Measurements from ENCODE around the gene CSNK1A1.

CSNK1A1 gene

DNA sequence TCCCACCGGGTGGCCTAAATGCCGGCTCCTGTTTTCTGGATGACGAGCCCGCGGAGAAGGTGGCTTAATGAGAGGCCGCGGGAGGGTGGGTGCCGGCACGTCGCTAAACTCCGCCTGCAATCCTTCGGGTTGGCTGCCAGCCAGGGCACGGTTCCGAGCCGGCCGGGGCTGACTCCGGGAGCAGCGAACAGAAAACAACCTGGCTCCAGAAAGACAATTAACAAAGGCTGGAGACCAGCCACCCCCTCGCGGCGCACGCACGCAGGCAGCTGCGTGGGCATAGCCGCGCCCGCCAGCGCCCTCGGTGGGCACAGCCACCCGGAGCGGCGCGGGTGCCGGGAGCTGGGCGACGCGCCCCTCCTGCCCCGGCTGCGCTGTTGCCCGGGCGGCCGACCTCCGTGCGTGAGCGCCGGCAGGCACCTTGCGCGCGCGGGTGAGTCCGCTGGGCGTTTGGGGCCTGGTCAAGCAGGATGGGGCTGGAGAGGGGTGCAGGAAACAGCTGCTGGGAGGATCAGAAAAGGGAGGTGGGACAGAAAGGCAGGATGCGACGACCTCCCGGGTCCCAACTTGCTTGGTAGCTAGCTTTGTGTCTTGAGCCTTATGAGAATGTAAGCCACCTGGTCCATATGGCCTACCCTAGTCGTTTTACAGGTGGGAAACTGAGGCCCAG, 30.1 kb upstream of the CSNK1A1 start, which contains the start of gene ARHGEF37:
Gene ARHGEF37, plus strand, starts transcription at position 307 of the 670 bp plus-strand sequence. CDS start 16,272 bp downstream, outside the sequence.
- TF ChIP-seq GATA3 (IDR thresholded peaks at IDR 0.05; ENCODE audit: low read depth, low read length): no peak
- TF ChIP-seq GATA2 (IDR thresholded peaks at IDR 0.05; ENCODE audit: low read depth, low read length): no peak

DNA sequence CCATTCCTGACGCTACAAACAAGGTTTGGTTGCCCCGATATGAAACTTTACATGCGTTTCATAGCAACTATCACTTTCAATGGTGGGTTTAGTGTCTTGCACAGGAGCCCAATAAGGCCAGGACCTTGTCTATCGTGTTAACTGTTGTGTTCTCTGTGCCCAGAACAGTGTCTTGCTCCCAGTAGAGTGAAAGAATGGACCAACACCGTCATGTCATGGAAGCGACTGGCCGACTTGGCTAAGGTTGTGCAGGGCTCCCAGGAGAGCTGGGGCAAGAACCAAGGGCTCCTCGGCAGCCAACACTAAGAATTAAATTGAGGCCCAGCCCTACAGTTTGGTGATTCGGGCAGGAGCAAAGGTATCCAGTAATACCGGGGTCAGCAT, 29.6 kb upstream of the CSNK1A1 start:
- no peak for TF ChIP-seq GATA2 (IDR thresholded peaks at IDR 0.05; ENCODE audit: low read depth, low read length)
- no peak for TF ChIP-seq GATA3 (IDR thresholded peaks at IDR 0.05; ENCODE audit: low read depth, low read length)

DNA sequence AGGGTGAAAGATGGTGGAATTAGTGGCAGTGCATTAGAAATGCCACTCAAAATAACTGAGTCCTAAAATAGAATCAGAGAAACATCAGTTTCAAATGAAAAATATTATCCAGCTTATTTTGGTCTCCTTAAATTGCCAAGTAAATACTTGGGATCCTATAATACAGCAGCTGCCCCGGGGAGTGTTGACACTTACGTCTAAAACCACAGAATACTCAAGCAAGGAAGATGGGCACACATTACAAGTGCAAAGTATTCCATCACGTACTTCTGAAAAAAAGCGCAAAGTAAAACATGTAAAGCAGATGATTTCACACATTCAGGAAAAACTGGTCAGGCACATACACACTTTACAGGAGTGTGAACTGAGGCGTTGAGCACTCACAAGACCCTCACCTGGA, 27.7 kb upstream of the CSNK1A1 start:
- TF ChIP-seq GATA3 (IDR thresholded peaks at IDR 0.05; ENCODE audit: low read depth, low read length): no peak

DNA sequence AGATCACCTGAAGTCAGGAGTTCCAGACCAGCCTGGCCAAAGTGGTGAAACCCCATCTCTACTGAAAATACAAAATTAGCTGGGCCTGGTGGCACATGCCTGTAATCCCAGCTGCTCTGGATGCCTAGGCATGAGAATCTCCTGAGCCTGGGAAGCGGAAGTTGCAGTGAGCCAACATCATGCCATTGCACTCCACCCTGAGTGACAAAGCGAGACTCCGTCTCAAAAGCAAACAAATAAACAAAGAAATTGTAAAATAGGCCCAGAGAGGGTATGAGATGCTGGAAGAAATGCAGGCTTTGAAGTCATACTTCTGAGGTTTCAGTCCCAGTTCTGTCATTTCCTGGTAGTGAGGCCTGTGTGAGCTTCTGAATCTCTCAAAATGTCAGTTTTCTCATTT, 24.8 kb upstream of the CSNK1A1 start:
- no peak for TF ChIP-seq GATA3 (IDR thresholded peaks at IDR 0.05; ENCODE audit: low read depth, low read length)

DNA sequence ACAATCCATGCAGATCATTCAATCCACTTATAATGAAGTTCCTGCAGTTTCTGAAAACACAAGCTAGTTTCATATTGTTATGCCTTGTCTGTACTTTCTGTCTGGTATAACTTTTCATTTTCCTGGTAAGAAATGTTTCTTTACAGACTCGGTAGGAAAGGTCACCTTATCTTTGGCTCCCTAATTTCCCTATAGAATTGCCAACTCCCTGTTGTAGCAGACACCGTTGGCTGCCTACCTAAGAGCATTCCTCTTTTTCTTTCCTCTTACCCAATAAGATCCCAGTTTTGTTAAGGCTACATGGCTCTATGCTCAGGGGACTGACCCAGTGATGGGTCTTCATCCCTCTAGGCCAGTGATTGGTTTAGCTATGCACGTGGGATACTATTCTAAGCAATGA, 23.9 kb upstream of the CSNK1A1 start:
- TF ChIP-seq GATA2 (IDR thresholded peaks at IDR 0.05; ENCODE audit: low read depth, low read length): no peak
- TF ChIP-seq GATA3 (IDR thresholded peaks at IDR 0.05; ENCODE audit: low read depth, low read length): no peak

DNA sequence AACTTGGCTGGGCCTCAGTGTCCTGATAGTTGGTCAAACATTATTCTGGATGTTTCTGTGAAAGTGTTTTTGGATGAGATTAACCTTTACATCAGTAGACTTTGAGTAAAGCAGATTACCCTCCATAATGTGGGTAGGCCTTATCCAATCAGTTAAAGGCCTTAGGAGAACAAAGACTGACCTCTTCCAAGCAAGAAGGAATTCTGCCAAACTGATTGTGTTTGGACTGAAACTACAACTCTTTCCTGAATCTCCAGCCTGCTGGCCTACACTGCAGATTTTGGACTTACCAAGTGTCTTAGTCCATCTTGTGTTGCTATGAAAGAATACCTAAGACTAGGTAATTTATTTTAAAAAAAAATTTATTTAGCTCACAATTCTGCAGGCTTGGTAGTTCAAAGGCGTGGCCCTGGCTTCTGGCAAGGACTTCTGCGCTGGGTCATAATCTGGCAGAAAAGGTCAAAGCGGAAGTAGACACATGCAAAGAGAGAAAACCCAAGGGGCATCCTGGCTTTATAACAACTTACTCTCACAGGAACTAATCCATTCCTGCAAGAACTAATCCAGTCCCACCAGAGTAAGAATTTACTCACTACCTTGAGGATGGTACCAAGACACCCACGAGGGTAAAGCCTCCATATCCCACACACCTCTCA, 21.5 kb upstream of the CSNK1A1 start:
- TF ChIP-seq GATA3 (IDR thresholded peaks at IDR 0.05; ENCODE audit: low read depth, low read length) (no peak), GATA2 (IDR thresholded peaks at IDR 0.05; ENCODE audit: low read depth, low read length) (no peak)

DNA sequence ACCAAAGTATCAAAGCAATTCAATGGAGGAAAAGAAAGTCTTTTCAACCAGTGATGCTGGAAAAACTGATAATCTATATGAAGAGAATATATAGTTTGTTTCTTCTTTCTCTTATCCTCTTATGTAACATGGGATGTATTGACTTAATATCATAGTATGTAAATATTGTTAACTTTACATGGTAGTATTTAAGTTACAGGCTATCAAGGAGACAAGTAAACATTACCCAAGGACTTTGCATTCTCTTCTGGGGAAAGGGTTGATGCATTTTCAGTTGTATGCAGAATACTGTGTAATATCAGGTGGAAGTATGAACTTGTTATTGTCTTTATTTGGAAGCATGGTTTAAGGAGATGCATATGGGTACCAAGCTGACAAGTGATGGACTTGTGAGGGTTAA, 20.9 kb upstream of the CSNK1A1 start:
- TF ChIP-seq GATA3 (IDR thresholded peaks at IDR 0.05; ENCODE audit: low read depth, low read length): no peak
- no peak for TF ChIP-seq GATA2 (IDR thresholded peaks at IDR 0.05; ENCODE audit: low read depth, low read length)

DNA sequence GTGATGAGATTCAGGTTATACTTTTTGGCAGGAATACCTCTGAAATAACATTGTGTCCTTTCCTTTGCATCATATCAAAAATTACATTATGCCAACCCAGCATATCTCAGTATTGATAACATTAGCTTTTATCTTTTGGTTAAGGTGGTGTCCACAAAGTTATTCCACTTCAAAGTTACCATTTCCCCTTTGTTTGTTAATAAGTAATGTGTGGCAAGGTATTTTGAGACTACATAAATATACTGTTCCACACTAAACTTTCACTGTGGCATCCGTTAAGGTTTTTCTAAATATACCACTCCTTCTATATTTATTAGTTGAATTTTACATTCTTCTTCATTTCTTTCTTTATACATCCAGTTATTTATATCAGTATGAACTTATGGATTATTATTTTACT, 16.0 kb upstream of the CSNK1A1 start:
- TF ChIP-seq GATA3 (IDR thresholded peaks at IDR 0.05; ENCODE audit: low read depth, low read length) (no peak), GATA2 (IDR thresholded peaks at IDR 0.05; ENCODE audit: low read depth, low read length) (no peak)

DNA sequence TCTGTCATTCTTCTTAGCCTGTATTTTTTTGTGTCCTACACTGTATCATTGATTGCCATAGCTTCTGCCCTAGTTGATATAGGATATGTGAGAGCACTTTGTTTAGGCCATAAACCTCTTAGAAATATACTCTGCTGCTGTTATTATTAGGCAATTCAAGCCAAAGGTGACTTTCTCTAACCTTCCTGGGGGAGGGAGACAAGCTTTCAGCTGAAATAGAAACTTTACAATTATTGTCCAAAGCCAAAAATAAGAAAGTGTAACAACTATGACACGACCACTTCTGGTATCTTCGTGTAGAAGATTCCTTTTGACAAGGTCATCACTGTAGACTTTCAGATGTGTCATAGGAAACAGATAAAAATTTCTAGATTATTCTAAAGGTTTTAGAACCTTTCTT, 12.2 kb upstream of the CSNK1A1 start:
- TF ChIP-seq GATA2 (IDR thresholded peaks at IDR 0.05; ENCODE audit: low read depth, low read length) (no peak), GATA3 (IDR thresholded peaks at IDR 0.05; ENCODE audit: low read depth, low read length) (no peak)

DNA sequence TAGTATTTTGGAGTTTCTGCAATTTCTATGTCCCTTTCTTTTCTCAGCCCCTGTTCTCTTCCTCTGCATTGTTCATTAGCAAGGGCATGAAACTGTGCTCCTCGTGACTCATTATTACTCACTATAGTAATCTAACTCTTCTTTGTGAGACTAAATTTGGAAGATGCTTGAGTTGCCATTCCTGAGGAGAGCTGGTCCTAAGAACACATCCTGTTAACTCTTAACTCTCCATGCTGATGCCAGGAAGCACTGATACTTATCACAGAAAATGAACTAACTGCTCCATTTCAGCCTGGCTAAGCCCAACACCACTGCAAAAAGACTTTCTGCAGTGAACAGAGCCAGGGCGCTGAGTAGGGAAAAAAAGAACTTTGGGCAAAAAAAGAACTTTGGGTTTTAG, 10.6 kb upstream of the CSNK1A1 start:
- TF ChIP-seq GATA2 (IDR thresholded peaks at IDR 0.05; ENCODE audit: low read depth, low read length) (peak; percentile 60), GATA3 (IDR thresholded peaks at IDR 0.05; ENCODE audit: low read depth, low read length) (no peak; the same call in 1 of the 2 replicates)

DNA sequence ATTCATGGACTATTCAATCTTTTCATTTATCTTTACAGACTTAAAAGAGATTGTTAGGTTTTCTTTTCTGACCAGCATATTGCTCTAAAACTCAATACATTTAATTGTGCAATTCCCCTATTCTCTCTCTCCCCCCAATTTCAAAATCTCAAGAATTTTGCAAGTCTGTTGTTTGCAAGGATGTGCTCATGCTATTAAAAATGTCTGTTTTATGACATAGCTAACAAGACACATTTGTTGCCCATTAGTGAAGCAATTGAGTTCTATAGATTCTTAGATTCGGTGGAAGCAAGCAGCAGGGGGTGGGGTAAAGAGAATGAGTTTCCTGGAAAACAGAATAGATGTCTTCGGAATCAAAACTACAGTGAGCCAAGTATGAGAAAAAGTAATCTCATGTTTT, 8.5 kb upstream of the CSNK1A1 start:
- TF ChIP-seq GATA2 (IDR thresholded peaks at IDR 0.05; ENCODE audit: low read depth, low read length): no peak
- no peak for TF ChIP-seq GATA3 (IDR thresholded peaks at IDR 0.05; ENCODE audit: low read depth, low read length)

DNA sequence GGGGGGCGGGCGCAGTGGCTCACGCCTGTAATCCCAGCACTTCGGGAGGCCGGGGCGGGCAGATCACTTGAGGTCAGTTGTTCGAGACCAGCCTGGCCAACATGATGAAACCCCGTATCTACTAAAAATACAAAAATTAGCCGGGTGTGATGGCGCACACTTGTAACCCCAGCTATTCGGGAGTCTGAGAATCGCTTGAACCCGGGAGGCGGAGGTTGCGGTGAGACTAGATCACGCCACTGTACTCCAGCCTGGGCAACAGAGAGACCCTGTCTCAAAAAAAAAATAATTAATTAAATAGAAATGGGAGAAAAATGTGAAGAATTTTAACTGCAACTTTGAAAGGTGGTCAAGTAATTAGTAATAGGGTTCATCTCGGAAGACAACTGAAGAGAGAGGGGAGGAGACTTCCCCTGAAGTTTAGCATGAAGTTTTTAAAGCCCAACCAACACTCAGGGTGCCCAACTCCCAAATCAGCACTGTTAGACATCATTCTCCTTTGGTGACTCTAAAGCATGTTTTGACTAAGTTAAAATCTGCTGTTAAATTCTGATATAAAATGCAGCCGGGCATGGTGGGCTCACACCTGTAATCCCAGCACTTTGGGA, 1.4 kb upstream of the CSNK1A1 start:
- TF ChIP-seq GATA3 (IDR thresholded peaks at IDR 0.05; ENCODE audit: low read depth, low read length): no peak
- TF ChIP-seq GATA2 (IDR thresholded peaks at IDR 0.05; ENCODE audit: low read depth, low read length): no peak

DNA sequence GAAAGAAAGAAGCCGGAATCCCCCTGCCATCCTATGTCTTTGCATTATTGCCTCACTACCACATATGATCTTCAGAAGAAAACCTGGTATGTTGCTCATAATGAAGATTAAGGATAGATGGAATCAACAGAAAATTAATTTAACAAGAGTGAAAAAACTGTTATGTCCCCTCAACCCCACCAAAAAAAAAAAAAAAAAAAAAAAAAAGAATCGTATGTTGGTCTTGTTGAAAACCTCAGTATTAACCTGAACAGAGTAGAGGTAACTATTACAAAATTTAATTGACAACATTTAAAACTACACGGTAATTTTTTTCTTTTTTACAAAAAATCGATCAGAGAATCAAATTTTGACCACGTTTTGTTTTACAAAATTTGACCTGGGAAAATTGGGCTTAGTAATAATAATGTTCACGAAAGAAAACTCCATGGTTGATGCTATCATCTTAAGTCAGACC, 827 bp upstream of the CSNK1A1 start:
- TF ChIP-seq GATA3 (IDR thresholded peaks at IDR 0.05; ENCODE audit: low read depth, low read length) (no peak), GATA2 (IDR thresholded peaks at IDR 0.05; ENCODE audit: low read depth, low read length) (no peak)

DNA sequence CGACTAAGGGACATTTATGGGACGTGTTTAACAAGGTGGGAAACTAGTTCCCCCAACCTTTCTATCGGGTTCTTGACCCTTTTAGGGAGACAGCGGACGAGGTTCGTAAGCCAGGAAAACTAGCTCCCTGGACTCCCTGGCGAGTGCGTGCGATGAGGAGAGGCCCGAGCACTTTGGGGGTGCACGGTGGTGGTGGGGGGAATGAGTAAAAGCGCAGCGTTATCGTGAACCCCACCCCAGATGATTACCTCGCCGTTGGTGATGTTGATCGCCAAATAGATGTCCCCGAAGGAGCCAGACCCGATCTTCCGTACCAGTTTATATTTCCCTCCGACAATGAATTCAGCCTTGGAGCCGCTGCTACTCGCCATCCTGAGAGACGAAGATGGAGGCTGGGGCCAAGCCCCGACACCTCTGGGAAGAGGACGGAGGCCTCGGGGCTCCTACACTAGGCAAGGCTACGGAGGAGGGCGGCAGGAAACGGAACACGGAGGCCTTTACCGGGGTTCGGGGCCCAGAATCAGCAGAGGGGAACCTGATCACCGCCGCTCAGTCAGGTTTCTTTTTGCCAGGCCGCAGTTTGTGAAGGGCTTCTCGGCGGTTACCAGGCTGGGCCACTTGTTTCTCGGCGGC, 529 bp downstream of the CSNK1A1 start:
- TF ChIP-seq GATA2 (IDR thresholded peaks at IDR 0.05; ENCODE audit: low read depth, low read length) (no peak), GATA3 (IDR thresholded peaks at IDR 0.05; ENCODE audit: low read depth, low read length) (no peak)

DNA sequence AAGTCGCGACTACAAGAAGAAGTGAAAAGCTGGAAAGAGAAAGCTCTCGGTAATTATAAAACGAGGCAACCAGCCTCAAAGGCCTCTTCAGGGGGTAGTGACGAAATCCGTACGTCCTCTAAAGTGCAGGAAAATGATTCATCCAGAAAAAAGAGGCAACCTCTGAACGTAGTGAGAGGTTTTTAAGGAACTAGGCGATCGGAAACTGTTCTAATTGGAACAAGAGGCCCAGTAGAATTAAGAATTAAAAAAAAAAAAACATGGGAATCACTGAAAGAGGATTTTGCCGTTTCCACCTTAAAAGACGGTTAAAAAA, 1.0 kb downstream of the CSNK1A1 start:
- no peak for TF ChIP-seq GATA3 (IDR thresholded peaks at IDR 0.05; ENCODE audit: low read depth, low read length)
- TF ChIP-seq GATA2 (IDR thresholded peaks at IDR 0.05; ENCODE audit: low read depth, low read length): no peak

All from SH-SY5Y (cell line).